Activated CD4-positive, alpha-beta T cell treated with anti-CD3 and anti-CD28 coated beads for 4 hours (primary cell): ENCODE measurements around the gene GLTP.

Experiments used
- DNase-seq, 2 donors: peaks; one replicate each; pipeline ENCODE4 v3.0.0-alpha.2; 2020

The GLTP gene

GRCh38 chr12:109840305-109841074, 39.9 kb downstream of the GLTP start:
- DNase-seq = no peak

- DNase-seq = no peak
These were observed 40.9 kb downstream of the GLTP start for GRCh38 chr12:109839444-109839843.

- no peak for DNase-seq
These were observed 43.4 kb downstream of the GLTP start for GRCh38 chr12:109836916-109837315.

GRCh38 chr12:109835827-109836226, 44.5 kb downstream of the GLTP start:
- DNase-seq = no peak

- DNase-seq = no peak
These were observed 46.8 kb downstream of the GLTP start, which contains the start of gene TRPV4 for GRCh38 chr12:109833307-109834189. TSS of gene TRPV4 (minus strand) at chr12:109833398. CDS start at chr12:109814796, 18,602 bp downstream.

GRCh38 chr12:109832541-109833306, 47.6 kb downstream of the GLTP start:
- DNase-seq = no peak

- no peak for DNase-seq
These were observed 48.4 kb downstream of the GLTP start for GRCh38 chr12:109831929-109832328.

- DNase-seq = no peak
These were observed 49.0 kb downstream of the GLTP start for GRCh38 chr12:109831365-109831764.

- DNase-seq = no peak
These were observed 49.6 kb downstream of the GLTP start for GRCh38 chr12:109830718-109831117.

- DNase-seq = no peak
These were observed 50.1 kb downstream of the GLTP start for GRCh38 chr12:109830267-109830666.

- DNase-seq = no peak
These were observed 50.7 kb downstream of the GLTP start for GRCh38 chr12:109829667-109830066.

GRCh38 chr12:109828754-109829511, 51.4 kb downstream of the GLTP start:
- no peak for DNase-seq

- no peak for DNase-seq
These were observed 52.5 kb downstream of the GLTP start for GRCh38 chr12:109827566-109828550.

- no peak for DNase-seq
These were observed 53.3 kb downstream of the GLTP start for GRCh38 chr12:109827080-109827479.

GRCh38 chr12:109824731-109825130, 55.6 kb downstream of the GLTP start:
- no peak for DNase-seq

GRCh38 chr12:109822951-109823411, 57.4 kb downstream of the GLTP start:
- DNase-seq = no peak

GRCh38 chr12:109822416-109822815, 57.9 kb downstream of the GLTP start:
- DNase-seq = no peak

GRCh38 chr12:109821968-109822367, 58.4 kb downstream of the GLTP start:
- no peak for DNase-seq

- DNase-seq = no peak
These were observed 59.4 kb downstream of the GLTP start for GRCh38 chr12:109820816-109821381.

GRCh38 chr12:109818905-109819500, 61.3 kb downstream of the GLTP start:
- DNase-seq = no peak
